ENCODE measurements around the gene DUSP7. TPM values are rescaled to one million over a fixed set of nuclear protein-coding genes. Genes with fewer than 3 reads are reported as not detected.

The DUSP7 gene
- total and polyA plus RNA-seq, 2 donors (not counting 3 experiments of a cell fraction or from before 2014, with no cell fraction given) = 29.2 to 37.7 TPM

DNA sequence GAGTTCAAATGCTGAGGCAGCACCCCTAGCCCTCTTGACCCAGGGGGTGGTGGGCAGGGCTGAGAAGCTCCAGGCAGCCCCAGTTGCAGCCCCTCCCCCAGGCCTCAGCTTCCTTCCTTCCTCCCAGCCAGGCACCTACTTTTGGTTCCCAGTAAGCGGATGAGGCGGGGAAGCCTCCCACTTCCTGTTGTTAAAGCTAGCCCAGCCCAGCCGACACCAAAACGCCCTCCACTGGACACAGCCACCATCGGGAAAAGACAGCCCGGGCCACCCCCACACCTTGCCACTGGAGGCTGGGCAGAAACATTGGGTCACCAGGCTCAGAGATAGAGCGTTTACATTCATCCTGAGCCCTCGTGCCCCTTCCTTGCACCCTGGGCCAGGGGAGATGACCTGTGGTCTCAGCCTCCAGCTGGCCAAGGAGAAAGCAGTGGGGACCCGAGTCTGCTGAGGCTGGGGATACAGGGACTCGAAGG, 3.5 kb downstream of the DUSP7 start:
- H3K4me3 ChIP-seq (replicated peaks in 1 of 3; ENCODE audit: insufficient read depth in 1 of 3, low read depth in 1 of 3, low read length in 3 of 3) = peak overlapping the region in 2 of 3 experiments; percentile 10 to 11
- ChIA-PET CTCF (interaction anchor here (0.8 to 10.4 kb wide), 36 partner anchors 9 to 286 kb away, joined by 3 to 260 read pairs (median 6); partner anchors contain the start of genes ABHD14A, ACY1, POC1A and RPL29), POLR2A (interaction anchor here (0.8 to 1.5 kb wide), 3 partner anchors 40 to 102 kb away, joined by 3 to 7 read pairs (median 3); partner anchors contain the start of genes POC1A and RPL29)
- no peaks in the 10 kb centered on the region for H4K20me1 ChIP-seq (replicated peaks; ENCODE audit: control insufficient read depth, extremely low read depth, insufficient read depth, low read length)
- H3K9me1 ChIP-seq (replicated peaks; ENCODE audit: control insufficient read depth, extremely low read depth, insufficient read depth, low read length) = no peaks in the 10 kb centered on the region
- no peak overlapping the region for H2AFZ ChIP-seq (ENCODE audit: low read depth, low read length)
- dilution Hi-C loops (cut with MboI; ENCODE audit: extremely low pct_ligation_motif_present, low sequenced_read_pairs) = no loop called here
- H3K4me1 ChIP-seq (ENCODE audit: control insufficient read depth, extremely low read depth, insufficient read depth, low read length) = peaks cover 45% of the 10 kb centered on the region
- H3K27ac ChIP-seq (ENCODE audit: insufficient read depth, low read depth, low read length) = peak overlapping the region; percentile 80
- TF ChIP-seq, protein P1, sequence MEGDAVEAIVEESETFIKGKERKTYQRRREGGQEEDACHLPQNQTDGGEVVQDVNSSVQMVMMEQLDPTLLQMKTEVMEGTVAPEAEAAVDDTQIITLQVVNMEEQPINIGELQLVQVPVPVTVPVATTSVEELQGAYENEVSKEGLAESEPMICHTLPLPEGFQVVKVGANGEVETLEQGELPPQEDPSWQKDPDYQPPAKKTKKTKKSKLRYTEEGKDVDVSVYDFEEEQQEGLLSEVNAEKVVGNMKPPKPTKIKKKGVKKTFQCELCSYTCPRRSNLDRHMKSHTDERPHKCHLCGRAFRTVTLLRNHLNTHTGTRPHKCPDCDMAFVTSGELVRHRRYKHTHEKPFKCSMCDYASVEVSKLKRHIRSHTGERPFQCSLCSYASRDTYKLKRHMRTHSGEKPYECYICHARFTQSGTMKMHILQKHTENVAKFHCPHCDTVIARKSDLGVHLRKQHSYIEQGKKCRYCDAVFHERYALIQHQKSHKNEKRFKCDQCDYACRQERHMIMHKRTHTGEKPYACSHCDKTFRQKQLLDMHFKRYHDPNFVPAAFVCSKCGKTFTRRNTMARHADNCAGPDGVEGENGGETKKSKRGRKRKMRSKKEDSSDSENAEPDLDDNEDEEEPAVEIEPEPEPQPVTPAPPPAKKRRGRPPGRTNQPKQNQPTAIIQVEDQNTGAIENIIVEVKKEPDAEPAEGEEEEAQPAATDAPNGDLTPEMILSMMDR (IDR thresholded peaks at IDR 0.05; ENCODE audit: extremely low read depth in 1 of 2, insufficient read depth in 1 of 2, low read depth in 1 of 2, low read length in 2 of 2) = peak; percentile 47 to 61
- TF ChIP-seq POLR2AphosphoS5 (IDR thresholded peaks at IDR 0.05; ENCODE audit: insufficient read depth, low read depth, low read length) (peak; percentile 63), FOS (IDR thresholded peaks at IDR 0.05; ENCODE audit: borderline replicate concordance, insufficient read depth, low read length) (no peak), JUN (IDR thresholded peaks at IDR 0.05; ENCODE audit: borderline replicate concordance, insufficient read depth, insufficient read length, low read depth) (no peak), MYC (IDR thresholded peaks at IDR 0.05; ENCODE audit: low read depth, low read length) (no peak), GATA2 (IDR thresholded peaks at IDR 0.05; ENCODE audit: insufficient read depth, insufficient read length, low read depth, low read length) (no peak), POLR2A (IDR thresholded peaks at IDR 0.05; ENCODE audit: low read depth, low read length) (no peak), EZH2 (IDR thresholded peaks at IDR 0.05; ENCODE audit: borderline replicate concordance, low read depth, low read length, severe bottlenecking) (no peak)
- TF ChIP-seq, protein P2, sequence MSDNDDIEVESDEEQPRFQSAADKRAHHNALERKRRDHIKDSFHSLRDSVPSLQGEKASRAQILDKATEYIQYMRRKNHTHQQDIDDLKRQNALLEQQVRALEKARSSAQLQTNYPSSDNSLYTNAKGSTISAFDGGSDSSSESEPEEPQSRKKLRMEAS (IDR thresholded peaks at IDR 0.05; ENCODE audit: insufficient read depth, insufficient read length) = no peak
- BruUV-seq (replicated peaks) = no TSS peak
- no peaks in the 10 kb centered on the region for H3K27me3 ChIP-seq (ENCODE audit: control insufficient read depth in 2 of 2, insufficient read depth in 2 of 2, low read length in 2 of 2)
- FAIRE-seq = peak; percentile 98
- H3K36me3 ChIP-seq (ENCODE audit: control insufficient read depth in 2 of 2, extremely low read depth in 1 of 2, insufficient read depth in 2 of 2, low read length in 2 of 2) = peaks cover 0 to 16% of the 10 kb centered on the region in 2 experiments
- intact Hi-C loops (cut with micrococcal nuclease) = loop anchor here (1.0 to 2.0 kb wide), 4 partner anchors 40 to 91 kb away; no protein-coding TSS in a partner anchor
- H3K9me3 ChIP-seq (replicated peaks; ENCODE audit: control insufficient read depth, insufficient read depth, low read length) = no peaks in the 10 kb centered on the region
- H3K79me2 ChIP-seq (ENCODE audit: control insufficient read depth, insufficient read depth, low read length) = peaks cover 39% of the 10 kb centered on the region
- peak overlapping the region; percentile 54 for H3K9ac ChIP-seq (replicated peaks; ENCODE audit: extremely low read depth, insufficient read depth, low read length)
- H3K4me2 ChIP-seq (ENCODE audit: insufficient read depth, low read length) = peak overlapping the region; percentile 78
- peak; percentile 86 for DNase-seq (ENCODE audit: low read depth, low spot score)
